Subcutaneous abdominal adipose tissue (tissue), 5 donors: ENCODE data around the gene GHRHR.

ENCODE experiments used
- H3K27ac ChIP-seq: one replicate; pipeline ENCODE4 v1.7.0; 2013; ENCODE audit warnings: low read depth, mild to moderate bottlenecking, inconsistent platforms, low read length, moderate library complexity
- H3K27me3 ChIP-seq, 5 donors: one replicate each; pipeline ENCODE4 v1.7.0; 2013; ENCODE audit warnings: low read length in 5 of 5, inconsistent platforms in 1 of 5; ENCODE audit not compliant: control insufficient read depth in 5 of 5, insufficient read depth in 4 of 5
- H3K36me3 ChIP-seq, 5 donors: one replicate each; pipeline ENCODE4 v1.7.0; 2013; ENCODE audit warnings: low read length in 5 of 5; ENCODE audit not compliant: control insufficient read depth in 5 of 5, insufficient read depth in 5 of 5
- H3K4me1 ChIP-seq, 5 donors: one replicate each; pipeline ENCODE4 v1.7.0; 2013; ENCODE audit warnings: low read length in 5 of 5, mild to moderate bottlenecking in 3 of 5, moderate library complexity in 1 of 5; ENCODE audit not compliant: control insufficient read depth in 5 of 5, insufficient read depth in 5 of 5
- H3K4me3 ChIP-seq, 5 donors: one replicate each; pipeline ENCODE4 v1.7.0; 2013; ENCODE audit warnings: low read length in 5 of 5, low read depth in 1 of 5
- H3K9ac ChIP-seq, 5 donors: one replicate each; pipeline ENCODE4 v1.7.0; 2013; ENCODE audit warnings: low read length in 5 of 5, mild to moderate bottlenecking in 4 of 5, moderate library complexity in 3 of 5
- H3K9me3 ChIP-seq, 5 donors: one replicate each; pipeline ENCODE4 v1.7.0; 2013; ENCODE audit warnings: low read length in 5 of 5; ENCODE audit not compliant: control insufficient read depth in 5 of 5
- donor health status: healthy.
- donor health status: healthy.
- donor health status: healthy.
- donor health status: healthy.
- donor health status: healthy.

Gene GHRHR

GRCh38 chr7:30963842-30964241 lies at the start of gene GHRHR:
TSS of gene GHRHR (plus strand) at chr7:30963953. CDS start at chr7:30964069, 116 bp downstream.
- Histone ChIP-seq H3K36me3 (no peaks in the 10 kb centered on the region), H3K4me1 (peaks cover 0 to 1% (median 0%) of the 10 kb centered on the region in 5 donors), H3K27ac (no peak within 1 kb of the TSS), H3K4me3 (no peak within 1 kb of the TSS), H3K27me3 (peaks cover 0 to 4% (median 3%) of the 10 kb centered on the region in 5 donors), H3K9me3 (no peaks in the 10 kb centered on the region), H3K9ac (no peak within 1 kb of the TSS)

DNA sequence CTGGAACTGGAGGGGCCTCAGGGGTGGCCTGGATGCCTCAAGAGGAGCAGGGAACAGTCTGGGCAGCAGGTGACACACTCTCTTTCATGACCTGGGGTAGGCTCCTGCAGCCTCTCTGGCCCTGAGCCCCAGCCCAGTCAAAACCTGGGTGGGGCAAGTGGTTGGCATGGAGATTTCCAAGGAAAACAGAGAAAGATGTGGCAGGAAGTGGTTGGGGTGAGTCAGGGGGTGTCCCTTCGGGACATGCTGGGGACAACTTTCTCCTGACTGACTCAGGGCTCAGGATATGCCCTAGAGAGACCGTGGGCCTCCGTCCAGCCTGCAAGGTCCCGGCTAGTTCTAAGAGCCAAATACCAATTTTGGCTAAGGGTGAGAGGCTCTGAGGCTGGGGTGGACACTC lies 49.2 kb upstream of the GHRHR start:
- no peaks in the 10 kb centered on the region for H3K27me3 ChIP-seq
- H3K36me3 ChIP-seq: peaks cover 0 to 3% (median 0%) of the 10 kb centered on the region in 5 donors
- H3K9me3 ChIP-seq: no peaks in the 10 kb centered on the region
- peak overlapping the region; percentile 9 to 77 (median 66) for H3K4me3 ChIP-seq
- peak overlapping the region in 2 of 5 donors; percentile 26 to 85 for H3K9ac ChIP-seq
- peak overlapping the region; percentile 74 for H3K27ac ChIP-seq
- H3K4me1 ChIP-seq: peaks cover 9 to 96% (median 59%) of the 10 kb centered on the region in 5 donors

DNA sequence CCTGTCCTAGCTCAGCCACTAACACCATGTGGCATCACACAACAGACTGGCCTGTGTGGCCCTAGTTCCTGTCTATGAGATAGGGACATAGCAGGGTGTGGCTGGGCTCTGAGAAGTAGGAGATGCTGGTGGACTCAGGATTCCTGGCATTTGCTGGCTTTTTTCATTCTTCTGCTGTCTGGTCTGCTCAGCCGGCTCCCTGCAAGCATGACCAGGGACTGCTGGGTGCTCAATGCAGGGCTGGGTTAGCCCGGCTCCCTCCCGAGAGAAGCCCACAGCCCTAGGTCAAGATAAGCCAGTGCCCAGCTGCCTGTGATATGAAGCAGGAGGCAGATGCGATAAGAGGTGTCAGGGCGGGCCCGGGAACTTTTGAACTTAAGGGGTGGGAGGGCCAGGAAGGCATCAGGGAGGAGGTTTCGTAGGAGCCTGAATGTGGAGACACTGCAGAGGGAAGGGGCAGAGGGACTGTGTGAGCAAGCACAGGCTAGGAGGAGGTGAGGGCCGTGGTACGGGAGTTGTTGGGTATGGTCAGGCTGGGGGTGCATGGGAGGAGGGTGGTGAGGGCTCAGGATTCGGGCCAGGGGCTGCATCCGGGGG lies 48.6 kb upstream of the GHRHR start:
- Histone ChIP-seq H3K36me3 (peaks cover 0 to 3% (median 0%) of the 10 kb centered on the region in 5 donors), H3K4me1 (peaks cover 10 to 96% (median 59%) of the 10 kb centered on the region in 5 donors), H3K27me3 (no peaks in the 10 kb centered on the region), H3K4me3 (peak overlapping the region in 4 of 5 donors; percentile 42 to 77 (median 68)), H3K27ac (peak overlapping the region; percentile 74), H3K9ac (peak overlapping the region in 2 of 5 donors; percentile 26 to 85), H3K9me3 (no peaks in the 10 kb centered on the region)

GRCh38 chr7:30915751-30916150 lies 48.0 kb upstream of the GHRHR start:
- Histone ChIP-seq H3K4me1 (peaks cover 10 to 96% (median 56%) of the 10 kb centered on the region in 5 donors), H3K9ac (peak overlapping the region in 2 of 5 donors; percentile 5 to 41), H3K36me3 (peaks cover 0 to 4% (median 0%) of the 10 kb centered on the region in 5 donors), H3K9me3 (no peaks in the 10 kb centered on the region), H3K27me3 (no peaks in the 10 kb centered on the region), H3K4me3 (peak overlapping the region in 3 of 5 donors; percentile 66 to 77 (median 70)), H3K27ac (peak overlapping the region; percentile 74)

DNA sequence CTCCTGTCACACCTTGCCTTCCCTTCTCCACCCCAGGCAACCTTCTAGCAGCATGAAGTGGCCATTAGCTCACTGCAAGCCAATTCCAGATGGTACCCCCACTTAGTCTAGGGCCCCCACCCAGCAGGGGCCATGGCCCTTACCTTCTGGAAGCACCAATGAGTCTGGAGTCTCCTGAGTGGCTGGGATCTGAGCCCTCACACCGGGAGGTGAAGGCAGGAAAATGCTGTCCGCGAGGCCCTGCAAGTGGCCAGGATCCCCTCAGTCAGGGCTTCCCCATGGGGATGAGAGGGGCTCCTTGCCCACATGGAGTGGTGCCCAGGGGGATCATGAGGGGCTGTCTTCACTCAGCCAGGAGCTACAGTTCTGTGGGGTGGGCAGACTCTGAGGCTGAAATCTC lies 47.5 kb upstream of the GHRHR start:
- peak overlapping the region in 3 of 5 donors; percentile 66 to 77 (median 70) for H3K4me3 ChIP-seq

DNA sequence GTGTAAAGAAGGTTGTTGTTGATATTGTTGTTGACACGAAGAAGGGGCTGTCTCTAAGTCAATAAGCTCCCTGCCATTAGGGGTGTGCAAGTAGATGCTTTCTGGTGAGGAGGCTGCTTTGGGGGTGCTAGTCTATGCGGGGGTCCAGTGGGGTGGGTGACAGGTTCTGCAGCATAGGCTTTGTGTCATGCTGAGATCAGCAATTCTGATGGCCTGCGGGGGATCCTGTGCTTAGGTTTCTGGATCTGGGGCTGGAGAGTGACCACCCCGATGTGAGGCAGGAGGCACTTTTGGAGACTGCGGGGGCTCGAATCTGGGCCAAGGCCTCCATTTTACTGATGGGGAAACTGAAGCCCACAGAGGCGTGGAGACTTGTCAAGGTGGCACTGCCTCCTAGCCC lies 47.0 kb upstream of the GHRHR start:
- Histone ChIP-seq H3K9ac (no peak overlapping the region), H3K9me3 (no peaks in the 10 kb centered on the region), H3K4me1 (peaks cover 10 to 98% (median 50%) of the 10 kb centered on the region in 5 donors), H3K27me3 (no peaks in the 10 kb centered on the region), H3K27ac (peak overlapping the region; percentile 23), H3K36me3 (peaks cover 0 to 8% (median 3%) of the 10 kb centered on the region in 5 donors), H3K4me3 (peak overlapping the region in 3 of 5 donors; percentile 26 to 70 (median 66))

More for the DNA sequence above, 47.5 kb upstream of the GHRHR start:
- Histone ChIP-seq H3K4me1 (peaks cover 10 to 96% (median 53%) of the 10 kb centered on the region in 5 donors), H3K27ac (peak overlapping the region; percentile 74), H3K9me3 (no peaks in the 10 kb centered on the region), H3K27me3 (no peaks in the 10 kb centered on the region), H3K9ac (peak overlapping the region in 2 of 5 donors; percentile 5 to 33), H3K36me3 (peaks cover 0 to 4% (median 0%) of the 10 kb centered on the region in 5 donors)

DNA sequence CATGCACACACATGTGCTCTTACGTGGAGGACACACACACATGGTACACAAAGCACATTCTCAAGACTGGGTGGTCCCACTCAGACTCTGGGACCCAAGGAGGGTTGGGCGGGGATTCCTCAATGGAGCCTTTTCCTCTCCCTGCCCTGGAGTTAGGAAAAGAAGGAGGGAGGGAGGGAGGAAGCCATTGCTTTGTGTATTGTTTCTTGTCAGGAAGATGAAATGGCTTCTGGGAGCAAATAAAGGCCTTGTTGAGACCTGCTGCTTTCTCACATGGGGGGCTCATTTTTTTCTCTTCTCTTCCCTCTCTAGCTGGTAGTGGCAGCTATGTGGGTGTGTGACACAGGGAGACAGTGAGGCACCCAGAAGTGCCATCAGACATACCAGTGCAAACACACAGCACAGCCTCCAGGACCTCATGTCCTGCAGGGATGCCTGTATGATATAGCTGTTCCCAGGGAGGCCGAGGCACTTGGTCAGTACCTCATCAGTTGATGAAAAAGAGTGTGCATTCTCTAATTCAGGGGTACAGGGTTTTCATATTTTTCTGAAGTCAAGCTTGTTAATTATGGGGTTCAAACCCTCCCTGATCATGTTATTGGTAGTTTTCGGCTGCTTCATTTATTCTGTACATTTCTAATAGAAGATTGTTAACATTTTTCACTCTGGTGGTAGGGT lies 46.4 kb upstream of the GHRHR start:
- Histone ChIP-seq H3K36me3 (peaks cover 0 to 12% (median 6%) of the 10 kb centered on the region in 5 donors), H3K4me1 (peaks cover 10 to 93% (median 44%) of the 10 kb centered on the region in 5 donors), H3K27ac (peak overlapping the region; percentile 23), H3K9me3 (no peaks in the 10 kb centered on the region), H3K27me3 (no peaks in the 10 kb centered on the region), H3K4me3 (peak overlapping the region in 2 of 5 donors; percentile 26 to 70), H3K9ac (no peak overlapping the region)

GRCh38 chr7:30918676-30919075 lies 45.1 kb upstream of the GHRHR start:
- peaks cover 0 to 25% (median 18%) of the 10 kb centered on the region in 5 donors for H3K36me3 ChIP-seq
- peaks cover 5 to 80% (median 32%) of the 10 kb centered on the region in 5 donors for H3K4me1 ChIP-seq
- H3K27ac ChIP-seq: peak overlapping the region; percentile 62
- no peaks in the 10 kb centered on the region for H3K27me3 ChIP-seq
- H3K9ac ChIP-seq: peak overlapping the region in 1 of 5 donors; percentile 33
- H3K9me3 ChIP-seq: no peaks in the 10 kb centered on the region
- peak overlapping the region in 1 of 5 donors; percentile 1 for H3K4me3 ChIP-seq

DNA sequence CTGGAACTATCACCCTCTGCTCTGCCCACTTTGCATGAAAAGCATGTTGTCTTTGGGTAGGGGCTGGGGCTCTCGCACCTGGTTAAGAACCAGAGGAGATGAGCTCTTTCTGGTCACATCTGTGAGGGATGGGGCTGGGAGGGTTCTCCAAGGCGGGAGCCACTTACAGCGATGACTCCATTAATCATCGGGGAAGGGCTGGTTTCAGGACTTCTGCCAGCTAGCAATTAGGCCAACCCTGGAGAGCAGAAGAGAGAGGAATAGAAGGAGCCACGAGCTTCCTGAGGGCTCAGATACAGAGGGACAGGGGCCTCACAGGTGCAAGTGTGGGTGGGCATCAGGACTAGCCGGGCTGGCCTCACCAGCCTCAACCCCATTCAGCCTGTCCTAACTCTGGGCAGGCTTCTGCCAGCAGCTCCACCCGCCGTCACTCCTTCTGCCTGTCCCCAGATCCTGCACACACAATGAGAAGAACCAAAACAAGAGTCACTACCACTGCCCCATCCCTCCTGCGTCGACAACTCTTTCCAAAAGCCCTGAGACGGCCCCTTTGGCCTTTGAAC lies 43.7 kb upstream of the GHRHR start:
- no peak overlapping the region for H3K9ac ChIP-seq
- H3K4me3 ChIP-seq: no peak overlapping the region
- H3K9me3 ChIP-seq: no peaks in the 10 kb centered on the region
- peaks cover 3 to 65% (median 24%) of the 10 kb centered on the region in 5 donors for H3K4me1 ChIP-seq
- H3K36me3 ChIP-seq: peaks cover 0 to 39% (median 33%) of the 10 kb centered on the region in 5 donors
- H3K27ac ChIP-seq: peak overlapping the region; percentile 67
- H3K27me3 ChIP-seq: no peaks in the 10 kb centered on the region
